ENCODE measurements around the gene EXOSC9.

- TF ChIP-seq MAX (IDR thresholded peaks at IDR 0.05): no peak
- TF ChIP-seq CTCF (IDR thresholded peaks at IDR 0.05; ENCODE audit: control extremely low read depth in 1 of 3, insufficient read depth in 1 of 3, low read depth in 1 of 3, low read length in 3 of 3): no peak
- no peak for TF ChIP-seq EZH2 (IDR thresholded peaks at IDR 0.05; ENCODE audit: low read depth, low read length, severe bottlenecking)
- TF ChIP-seq TAF7 (optimal IDR thresholded peaks at IDR 0.05; ENCODE audit: borderline replicate concordance, low read depth, low read length): no peak
- no peak for TF ChIP-seq POLR2AphosphoS5 (IDR thresholded peaks at IDR 0.05; ENCODE audit: low read depth, low read length)
- no peak for TF ChIP-seq TEAD4 (IDR thresholded peaks at IDR 0.05; ENCODE audit: low read depth, low read length)
- TF ChIP-seq BACH1 (IDR thresholded peaks at IDR 0.05; ENCODE audit: low read length): no peak
- no peak for TF ChIP-seq ZNF274 (IDR thresholded peaks at IDR 0.05; ENCODE audit: borderline replicate concordance, extremely low read depth, low read length)
- TF ChIP-seq CBX8 (IDR thresholded peaks at IDR 0.05; ENCODE audit: borderline replicate concordance, low read depth, low read length): no peak
- TF ChIP-seq CHD2 (IDR thresholded peaks at IDR 0.05; ENCODE audit: low read length): no peak
- no peak for TF ChIP-seq EP300 (IDR thresholded peaks at IDR 0.05; ENCODE audit: borderline replicate concordance in 1 of 2, low read depth in 2 of 2, low read length in 2 of 2)
- TF ChIP-seq CREB1 (IDR thresholded peaks at IDR 0.05): no peak
Observed at GRCh38 chr4:121784975-121785374, 16.1 kb upstream of the EXOSC9 start.

Measured in H1 (cell line).